ENCODE results near the gene MEN1. TPM values are rescaled to one million over a fixed set of nuclear protein-coding genes. Genes with fewer than 3 reads are reported as not detected.

MEN1 gene
- total and polyA plus RNA-seq, 2 of the 13 experiments (the other 11 are each of a cell fraction or from before 2014, with no cell fraction given) = 20.5 to 27.3 TPM

DNA sequence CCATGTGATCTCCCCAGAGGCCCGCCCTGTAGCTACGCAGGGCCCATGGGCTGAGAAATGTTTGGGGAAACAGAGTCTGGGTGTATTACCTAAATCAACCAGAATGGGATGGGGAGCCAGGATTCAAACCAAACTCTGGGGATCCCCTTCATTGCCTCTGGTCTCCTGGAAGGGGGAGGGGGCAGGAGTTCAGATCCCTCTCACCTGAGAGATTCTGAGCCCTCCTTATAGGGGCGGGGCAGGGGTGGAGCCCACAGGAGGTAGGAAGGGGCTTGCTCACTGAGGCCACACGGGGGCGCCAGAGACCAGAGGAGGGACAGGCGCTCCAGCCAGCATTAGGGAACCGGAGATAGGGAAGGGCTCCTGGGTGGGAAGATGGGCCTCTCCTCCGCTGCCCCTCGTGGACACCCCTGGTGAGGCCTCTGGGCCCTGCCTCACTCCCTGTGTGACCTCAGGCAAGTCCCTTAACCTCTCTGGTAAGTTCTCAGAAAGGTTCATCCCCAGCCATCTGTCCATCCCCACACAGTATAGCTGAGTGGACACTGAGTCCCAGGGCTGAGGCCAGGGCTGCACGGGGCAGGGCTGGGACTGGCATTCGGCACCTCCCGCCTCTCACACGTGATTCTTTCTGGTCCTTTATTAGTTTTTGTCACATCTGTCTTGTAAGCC, 36.8 kb upstream of the MEN1 start (continued):
- TF ChIP-seq MLXIP (CRISPR knock-in tag; IDR thresholded peaks at IDR 0.05; ENCODE audit: borderline replicate concordance) (no peak), ZNF670 (CRISPR knock-in tag; IDR thresholded peaks at IDR 0.05; ENCODE audit: borderline replicate concordance) (no peak), ZBTB7B (CRISPR knock-in tag; IDR thresholded peaks at IDR 0.05) (peak; percentile 75; the same call in 1 of the 2 replicates), STAG1 (CRISPR knock-in tag; IDR thresholded peaks at IDR 0.05) (peak; percentile 97), ZFP82 (CRISPR knock-in tag; IDR thresholded peaks at IDR 0.05; ENCODE audit: borderline replicate concordance) (no peak), IKZF4 (CRISPR knock-in tag; IDR thresholded peaks at IDR 0.05; ENCODE audit: borderline replicate concordance, low read depth, not compliant biosample characterization) (no peak), KLF13 (CRISPR knock-in tag; IDR thresholded peaks at IDR 0.05) (no peak), XRCC5 (optimal IDR thresholded peaks at IDR 0.05; ENCODE audit: low read length) (peak; percentile 84), ZNF552 (CRISPR knock-in tag; IDR thresholded peaks at IDR 0.05; ENCODE audit: borderline replicate concordance) (0 out of 2 replicates have a peak, but pooled peaks have one; percentile 51)
- TF ChIP-seq, protein P1, sequence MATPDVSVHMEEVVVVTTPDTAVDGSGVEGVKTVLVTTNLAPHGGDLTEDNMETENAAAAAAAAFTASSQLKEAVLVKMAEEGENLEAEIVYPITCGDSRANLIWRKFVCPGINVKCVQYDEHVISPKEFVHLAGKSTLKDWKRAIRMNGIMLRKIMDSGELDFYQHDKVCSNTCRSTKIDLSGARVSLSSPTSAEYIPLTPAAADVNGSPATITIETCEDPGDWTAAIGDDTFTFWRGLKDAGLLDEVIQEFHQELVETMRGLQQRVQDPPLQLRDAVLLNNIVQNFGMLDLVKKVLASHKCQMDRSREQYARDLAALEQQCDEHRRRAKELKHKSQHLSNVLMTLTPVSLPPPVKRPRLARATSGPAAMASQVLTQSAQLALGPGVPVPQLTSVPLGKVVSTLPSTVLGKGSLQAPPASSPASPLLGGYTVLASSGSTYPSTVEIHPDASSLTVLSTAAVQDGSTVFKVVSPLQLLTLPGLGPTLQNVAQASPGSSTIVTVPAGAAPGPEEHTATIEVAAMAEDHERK (CRISPR knock-in tag; IDR thresholded peaks at IDR 0.05; ENCODE audit: low read depth) = no peak
- TF ChIP-seq, protein P2, sequence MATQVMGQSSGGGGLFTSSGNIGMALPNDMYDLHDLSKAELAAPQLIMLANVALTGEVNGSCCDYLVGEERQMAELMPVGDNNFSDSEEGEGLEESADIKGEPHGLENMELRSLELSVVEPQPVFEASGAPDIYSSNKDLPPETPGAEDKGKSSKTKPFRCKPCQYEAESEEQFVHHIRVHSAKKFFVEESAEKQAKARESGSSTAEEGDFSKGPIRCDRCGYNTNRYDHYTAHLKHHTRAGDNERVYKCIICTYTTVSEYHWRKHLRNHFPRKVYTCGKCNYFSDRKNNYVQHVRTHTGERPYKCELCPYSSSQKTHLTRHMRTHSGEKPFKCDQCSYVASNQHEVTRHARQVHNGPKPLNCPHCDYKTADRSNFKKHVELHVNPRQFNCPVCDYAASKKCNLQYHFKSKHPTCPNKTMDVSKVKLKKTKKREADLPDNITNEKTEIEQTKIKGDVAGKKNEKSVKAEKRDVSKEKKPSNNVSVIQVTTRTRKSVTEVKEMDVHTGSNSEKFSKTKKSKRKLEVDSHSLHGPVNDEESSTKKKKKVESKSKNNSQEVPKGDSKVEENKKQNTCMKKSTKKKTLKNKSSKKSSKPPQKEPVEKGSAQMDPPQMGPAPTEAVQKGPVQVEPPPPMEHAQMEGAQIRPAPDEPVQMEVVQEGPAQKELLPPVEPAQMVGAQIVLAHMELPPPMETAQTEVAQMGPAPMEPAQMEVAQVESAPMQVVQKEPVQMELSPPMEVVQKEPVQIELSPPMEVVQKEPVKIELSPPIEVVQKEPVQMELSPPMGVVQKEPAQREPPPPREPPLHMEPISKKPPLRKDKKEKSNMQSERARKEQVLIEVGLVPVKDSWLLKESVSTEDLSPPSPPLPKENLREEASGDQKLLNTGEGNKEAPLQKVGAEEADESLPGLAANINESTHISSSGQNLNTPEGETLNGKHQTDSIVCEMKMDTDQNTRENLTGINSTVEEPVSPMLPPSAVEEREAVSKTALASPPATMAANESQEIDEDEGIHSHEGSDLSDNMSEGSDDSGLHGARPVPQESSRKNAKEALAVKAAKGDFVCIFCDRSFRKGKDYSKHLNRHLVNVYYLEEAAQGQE (IDR thresholded peaks at IDR 0.05; ENCODE audit: borderline replicate concordance in 1 of 2, low read depth in 1 of 2, low read length in 2 of 2) = no peak
- TF ChIP-seq, protein P3, sequence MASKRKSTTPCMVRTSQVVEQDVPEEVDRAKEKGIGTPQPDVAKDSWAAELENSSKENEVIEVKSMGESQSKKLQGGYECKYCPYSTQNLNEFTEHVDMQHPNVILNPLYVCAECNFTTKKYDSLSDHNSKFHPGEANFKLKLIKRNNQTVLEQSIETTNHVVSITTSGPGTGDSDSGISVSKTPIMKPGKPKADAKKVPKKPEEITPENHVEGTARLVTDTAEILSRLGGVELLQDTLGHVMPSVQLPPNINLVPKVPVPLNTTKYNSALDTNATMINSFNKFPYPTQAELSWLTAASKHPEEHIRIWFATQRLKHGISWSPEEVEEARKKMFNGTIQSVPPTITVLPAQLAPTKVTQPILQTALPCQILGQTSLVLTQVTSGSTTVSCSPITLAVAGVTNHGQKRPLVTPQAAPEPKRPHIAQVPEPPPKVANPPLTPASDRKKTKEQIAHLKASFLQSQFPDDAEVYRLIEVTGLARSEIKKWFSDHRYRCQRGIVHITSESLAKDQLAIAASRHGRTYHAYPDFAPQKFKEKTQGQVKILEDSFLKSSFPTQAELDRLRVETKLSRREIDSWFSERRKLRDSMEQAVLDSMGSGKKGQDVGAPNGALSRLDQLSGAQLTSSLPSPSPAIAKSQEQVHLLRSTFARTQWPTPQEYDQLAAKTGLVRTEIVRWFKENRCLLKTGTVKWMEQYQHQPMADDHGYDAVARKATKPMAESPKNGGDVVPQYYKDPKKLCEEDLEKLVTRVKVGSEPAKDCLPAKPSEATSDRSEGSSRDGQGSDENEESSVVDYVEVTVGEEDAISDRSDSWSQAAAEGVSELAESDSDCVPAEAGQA (IDR thresholded peaks at IDR 0.05; ENCODE audit: low read depth) = no peak
- TF ChIP-seq, protein P3 (CRISPR knock-in tag; IDR thresholded peaks at IDR 0.05; ENCODE audit: borderline replicate concordance) = no peak

Measured in HepG2 (cell line).